Stomach (tissue), 4 donors: ENCODE measurements around the gene PTPRM.

Source experiments
- POLR2A ChIP-seq, 4 donors: fragments of 450-650 bp; IDR thresholded peaks; one replicate each; pipeline ENCODE4 v1.6.1; 2016; ENCODE audit warnings: antibody characterized with exemption in 4 of 4, control low read depth in 2 of 4, mild to moderate bottlenecking in 1 of 4, moderate library complexity in 1 of 4
- POLR2AphosphoS5 ChIP-seq, 3 donors: sonication (generic); formaldehyde crosslinking; IDR thresholded peaks; one replicate each; pipeline ENCODE4 v1.6.1; 2016; ENCODE audit warnings: antibody characterized with exemption in 3 of 3
- TF ChIP-seq, protein P1 (sequence below), 7 experiments: fragments of 450-650 bp in 4 of 7; fragments of 200-600 bp in 3 of 7; sonication (generic) in 3 of 7; IDR thresholded peaks; one replicate each; pipeline ENCODE4 v1.5.1; 2016 to 2019; ENCODE audit warnings: antibody characterized with exemption in 7 of 7, control low read depth in 2 of 7, mild to moderate bottlenecking in 1 of 7

DNA sequence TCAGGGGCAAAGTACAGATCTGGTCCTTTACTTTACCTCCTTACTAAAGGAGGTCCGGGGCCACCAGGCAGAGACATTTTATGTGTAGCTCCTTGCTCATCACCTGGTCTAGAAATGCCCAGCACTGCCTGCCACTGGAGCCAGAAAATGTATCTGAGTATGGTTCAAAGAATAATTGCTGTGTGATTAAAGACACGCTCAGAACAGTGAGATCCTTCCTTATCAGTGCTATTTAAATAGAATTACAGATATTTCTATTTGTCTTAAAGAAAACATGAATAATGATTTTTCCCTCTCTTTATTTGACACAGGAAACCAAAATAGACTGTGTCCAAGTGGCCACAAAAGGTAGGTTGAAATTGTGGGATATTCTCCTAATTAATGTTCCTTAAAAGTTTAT, 547.4 kb downstream of the PTPRM start:
- TF ChIP-seq, protein P1, sequence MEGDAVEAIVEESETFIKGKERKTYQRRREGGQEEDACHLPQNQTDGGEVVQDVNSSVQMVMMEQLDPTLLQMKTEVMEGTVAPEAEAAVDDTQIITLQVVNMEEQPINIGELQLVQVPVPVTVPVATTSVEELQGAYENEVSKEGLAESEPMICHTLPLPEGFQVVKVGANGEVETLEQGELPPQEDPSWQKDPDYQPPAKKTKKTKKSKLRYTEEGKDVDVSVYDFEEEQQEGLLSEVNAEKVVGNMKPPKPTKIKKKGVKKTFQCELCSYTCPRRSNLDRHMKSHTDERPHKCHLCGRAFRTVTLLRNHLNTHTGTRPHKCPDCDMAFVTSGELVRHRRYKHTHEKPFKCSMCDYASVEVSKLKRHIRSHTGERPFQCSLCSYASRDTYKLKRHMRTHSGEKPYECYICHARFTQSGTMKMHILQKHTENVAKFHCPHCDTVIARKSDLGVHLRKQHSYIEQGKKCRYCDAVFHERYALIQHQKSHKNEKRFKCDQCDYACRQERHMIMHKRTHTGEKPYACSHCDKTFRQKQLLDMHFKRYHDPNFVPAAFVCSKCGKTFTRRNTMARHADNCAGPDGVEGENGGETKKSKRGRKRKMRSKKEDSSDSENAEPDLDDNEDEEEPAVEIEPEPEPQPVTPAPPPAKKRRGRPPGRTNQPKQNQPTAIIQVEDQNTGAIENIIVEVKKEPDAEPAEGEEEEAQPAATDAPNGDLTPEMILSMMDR (IDR thresholded peaks at IDR 0.05), result no peak
- TF ChIP-seq POLR2A (IDR thresholded peaks at IDR 0.05), result no peak
- no peak for TF ChIP-seq POLR2AphosphoS5 (IDR thresholded peaks at IDR 0.05)
